Ectodermal cell (in vitro differentiated cells): ENCODE results near the gene MECP2.

Experiments
- H3K27ac ChIP-seq: 2 replicates; pipeline ENCODE4 v1.7.0; 2013; ENCODE audit warnings: mild to moderate bottlenecking, low read depth, low read length; ENCODE audit not compliant: insufficient read depth, poor library complexity, severe bottlenecking
- H3K27me3 ChIP-seq: 2 replicates; pipeline ENCODE4 v1.7.0; 2013; ENCODE audit warnings: mild to moderate bottlenecking, low read length; ENCODE audit not compliant: insufficient read depth, control insufficient read depth, poor library complexity, severe bottlenecking
- H3K36me3 ChIP-seq: one replicate; pipeline ENCODE4 v1.7.0; 2013; ENCODE audit warnings: low read length; ENCODE audit not compliant: control insufficient read depth, insufficient read depth
- H3K4me1 ChIP-seq: one replicate; pipeline ENCODE4 v1.7.0; 2013; ENCODE audit warnings: low read length; ENCODE audit not compliant: control insufficient read depth, insufficient read depth
- H3K4me3 ChIP-seq: 2 replicates; pipeline ENCODE4 v1.7.0; 2013; ENCODE audit warnings: low read depth, low read length, control low read depth; ENCODE audit not compliant: insufficient read depth
- H3K9me3 ChIP-seq: 2 replicates; pipeline ENCODE4 v1.7.0; 2013; ENCODE audit warnings: mild to moderate bottlenecking, low read length, moderate library complexity; ENCODE audit not compliant: control insufficient read depth
- WGBS, 2 experiments: methylation state at CpG; one replicate each; pipeline ENCODE4 v1.1.7; 2013; ENCODE audit warnings: missing lambda C conversion rate in 2 of 2; 5-methylcytosine and 5-hydroxymethylcytosine counted together

The MECP2 gene

GRCh38 chrX:154132366-154132765 lies 34.8 kb upstream of the MECP2 start:
- whole genome bisulfite sequencing, 2 experiments: 89 to 96% methylated on average over 9 of the region's 9 CpGs
- Histone ChIP-seq H3K36me3 (no peaks in the 10 kb centered on the region), H3K4me3 (no peak overlapping the region), H3K27ac (no peak overlapping the region), H3K27me3 (peaks cover 10% of the 10 kb centered on the region), H3K4me1 (no peaks in the 10 kb centered on the region), H3K9me3 (no peaks in the 10 kb centered on the region)

- WGBS, 2 experiments: 97 to 98% methylated on average over 4 of the region's 4 CpGs
- no peaks in the 10 kb centered on the region for H3K4me1 ChIP-seq
- H3K27ac ChIP-seq: no peak overlapping the region
- no peaks in the 10 kb centered on the region for H3K36me3 ChIP-seq
- peaks cover 10% of the 10 kb centered on the region for H3K27me3 ChIP-seq
- no peaks in the 10 kb centered on the region for H3K9me3 ChIP-seq
- no peak overlapping the region for H3K4me3 ChIP-seq
Observed at GRCh38 chrX:154131955-154132354, 34.4 kb upstream of the MECP2 start.

GRCh38 chrX:154126101-154126500 lies 28.6 kb upstream of the MECP2 start:
- H3K4me3 ChIP-seq: no peak overlapping the region
- no peaks in the 10 kb centered on the region for H3K27me3 ChIP-seq
- no peaks in the 10 kb centered on the region for H3K36me3 ChIP-seq
- H3K9me3 ChIP-seq: no peaks in the 10 kb centered on the region
- no peak overlapping the region for H3K27ac ChIP-seq
- 96 to 97% methylated on average over 11 of the region's 11 CpGs for WGBS, 2 experiments
- no peaks in the 10 kb centered on the region for H3K4me1 ChIP-seq

GRCh38 chrX:154125391-154126040 lies 28.0 kb upstream of the MECP2 start:
- H3K27me3 ChIP-seq: no peaks in the 10 kb centered on the region
- no peaks in the 10 kb centered on the region for H3K36me3 ChIP-seq
- H3K4me1 ChIP-seq: no peaks in the 10 kb centered on the region
- H3K27ac ChIP-seq: no peak overlapping the region
- no peaks in the 10 kb centered on the region for H3K9me3 ChIP-seq
- no peak overlapping the region for H3K4me3 ChIP-seq
- 88 to 90% methylated on average over 25 to 27 of the region's 30 CpGs for WGBS, 2 experiments

GRCh38 chrX:154123241-154124219 lies 26.0 kb upstream of the MECP2 start:
- Histone ChIP-seq H3K9me3 (no peaks in the 10 kb centered on the region), H3K4me3 (no peak overlapping the region), H3K27me3 (no peaks in the 10 kb centered on the region), H3K4me1 (no peaks in the 10 kb centered on the region), H3K36me3 (no peaks in the 10 kb centered on the region), H3K27ac (no peak overlapping the region)
- WGBS, 2 experiments: 88 to 94% methylated on average over 22 of the region's 22 CpGs

- H3K9me3 ChIP-seq: no peaks in the 10 kb centered on the region
- H3K27me3 ChIP-seq: no peaks in the 10 kb centered on the region
- no peaks in the 10 kb centered on the region for H3K36me3 ChIP-seq
- H3K27ac ChIP-seq: no peak overlapping the region
- 93% methylated on average over 11 of the region's 11 CpGs for WGBS, 2 experiments
- no peak overlapping the region for H3K4me3 ChIP-seq
- H3K4me1 ChIP-seq: no peaks in the 10 kb centered on the region
Observed at GRCh38 chrX:154121961-154122360, 24.4 kb upstream of the MECP2 start.

- H3K27ac ChIP-seq: no peak overlapping the region
- no peaks in the 10 kb centered on the region for H3K36me3 ChIP-seq
- H3K4me1 ChIP-seq: peaks cover 5% of the 10 kb centered on the region
- H3K9me3 ChIP-seq: no peaks in the 10 kb centered on the region
- WGBS, 2 experiments: 86 to 95% methylated on average over 4 of the region's 4 CpGs
- H3K27me3 ChIP-seq: no peaks in the 10 kb centered on the region
- no peak overlapping the region for H3K4me3 ChIP-seq
Observed at GRCh38 chrX:154121207-154121606, 23.7 kb upstream of the MECP2 start.

GRCh38 chrX:154120567-154120966 lies 23.1 kb upstream of the MECP2 start:
- H3K9me3 ChIP-seq: no peaks in the 10 kb centered on the region
- no peak overlapping the region for H3K27ac ChIP-seq
- H3K36me3 ChIP-seq: no peaks in the 10 kb centered on the region
- peaks cover 5% of the 10 kb centered on the region for H3K4me1 ChIP-seq
- H3K4me3 ChIP-seq: no peak overlapping the region
- no peaks in the 10 kb centered on the region for H3K27me3 ChIP-seq
- 86 to 96% methylated on average over 3 of the region's 3 CpGs for WGBS, 2 experiments

GRCh38 chrX:154117566-154117965 lies 20.0 kb upstream of the MECP2 start:
- Histone ChIP-seq H3K4me1 (peaks cover 5% of the 10 kb centered on the region), H3K9me3 (no peaks in the 10 kb centered on the region), H3K27me3 (no peaks in the 10 kb centered on the region), H3K27ac (no peak overlapping the region), H3K36me3 (no peaks in the 10 kb centered on the region), H3K4me3 (no peak overlapping the region)
- 98 to 100% methylated on average over 4 of the region's 6 CpGs for WGBS, 2 experiments

- H3K4me3 ChIP-seq: no peak overlapping the region
- no peaks in the 10 kb centered on the region for H3K27me3 ChIP-seq
- 69% methylated on average over 19 of the region's 19 CpGs for WGBS, 2 experiments
- H3K9me3 ChIP-seq: no peaks in the 10 kb centered on the region
- H3K4me1 ChIP-seq: peaks cover 5% of the 10 kb centered on the region
- H3K36me3 ChIP-seq: no peaks in the 10 kb centered on the region
- peak overlapping the region; percentile 16 for H3K27ac ChIP-seq
Observed at GRCh38 chrX:154116426-154117211, 19.1 kb upstream of the MECP2 start.
